Trophoblast cell (in vitro differentiated cells and primary cell): ENCODE measurements around the gene ATP8B3.

Experiments used
- DNase-seq, 2 donors: peaks; one replicate each; pipeline ENCODE4 v3.0.0-alpha.2; 2016
- H2AFZ ChIP-seq: 2 replicates; pipeline ENCODE4 v1.6.1; 2013; ENCODE audit warnings: low read length, moderate library complexity, mild to moderate bottlenecking; ENCODE audit not compliant: insufficient read depth, poor library complexity
- H2AK5ac ChIP-seq: 2 replicates; pipeline ENCODE4 v1.6.1; 2013; ENCODE audit warnings: mild to moderate bottlenecking, low read length
- H2BK120ac ChIP-seq: 2 replicates; pipeline ENCODE4 v1.6.1; 2013; ENCODE audit warnings: low read length, mild to moderate bottlenecking, moderate library complexity; ENCODE audit not compliant: insufficient read depth, poor library complexity
- H2BK12ac ChIP-seq: 2 replicates; pipeline ENCODE4 v1.6.1; 2013; ENCODE audit warnings: mild to moderate bottlenecking, low read length, moderate library complexity
- H2BK5ac ChIP-seq: 2 replicates; pipeline ENCODE4 v1.6.1; 2013; ENCODE audit warnings: low read length, low read depth, moderate library complexity, mild to moderate bottlenecking; ENCODE audit not compliant: poor library complexity
- H3K14ac ChIP-seq: 2 replicates; pipeline ENCODE4 v1.6.1; 2013; ENCODE audit warnings: mild to moderate bottlenecking, low read length
- H3K18ac ChIP-seq: 2 replicates; pipeline ENCODE4 v1.6.1; 2013; ENCODE audit warnings: mild to moderate bottlenecking, low read length
- H3K23ac ChIP-seq: 2 replicates; pipeline ENCODE4 v1.6.1; 2013; ENCODE audit warnings: low read length
- H3K27ac ChIP-seq: 2 replicates; pipeline ENCODE4 v1.5.1; 2013; ENCODE audit warnings: low read depth, mild to moderate bottlenecking, inconsistent platforms, low read length, moderate library complexity
- H3K27me3 ChIP-seq: 2 replicates; pipeline ENCODE4 v1.6.1; 2013; ENCODE audit warnings: inconsistent platforms, mild to moderate bottlenecking, low read length, moderate library complexity; ENCODE audit not compliant: insufficient read depth
- H3K36me3 ChIP-seq, 2 experiments: 1 replicate in 1 of 2; 2 replicates in 1 of 2; pipeline ENCODE4 v1.6.1; 2013; ENCODE audit warnings: low read length in 2 of 2, mild to moderate bottlenecking in 2 of 2, moderate library complexity in 1 of 2; ENCODE audit not compliant: insufficient read depth in 2 of 2, control insufficient read depth in 1 of 2
- H3K4ac ChIP-seq: 2 replicates; pipeline ENCODE4 v1.6.1; 2013; ENCODE audit warnings: low read depth, mild to moderate bottlenecking, low read length, moderate library complexity
- H3K4me1 ChIP-seq, 2 experiments: 1 replicate in 1 of 2; 2 replicates in 1 of 2; pipeline ENCODE4 v1.6.1; 2013; ENCODE audit warnings: low read length in 2 of 2, mild to moderate bottlenecking in 2 of 2, moderate library complexity in 1 of 2; ENCODE audit not compliant: insufficient read depth in 2 of 2, control insufficient read depth in 1 of 2
- H3K4me2 ChIP-seq: 2 replicates; pipeline ENCODE4 v1.6.1; 2013; ENCODE audit warnings: inconsistent platforms, mild to moderate bottlenecking, low read length, moderate library complexity
- H3K4me3 ChIP-seq: 2 replicates; pipeline ENCODE4 v1.5.1; 2013; ENCODE audit warnings: mild to moderate bottlenecking, low read depth, low read length, inconsistent platforms
- H3K79me1 ChIP-seq: one replicate; pipeline ENCODE4 v1.6.1; 2013; ENCODE audit warnings: low read length
- H3K79me2 ChIP-seq: 2 replicates; pipeline ENCODE4 v1.6.1; 2013; ENCODE audit warnings: low read length, mild to moderate bottlenecking; ENCODE audit not compliant: control insufficient read depth, insufficient read depth, poor library complexity
- H3K9ac ChIP-seq: 2 replicates; pipeline ENCODE4 v1.6.1; 2013; ENCODE audit warnings: mild to moderate bottlenecking, low read length
- H3K9me3 ChIP-seq: 2 replicates; pipeline ENCODE4 v1.6.1; 2013; ENCODE audit warnings: low read depth, mild to moderate bottlenecking, control low read depth, inconsistent platforms, low read length; ENCODE audit not compliant: insufficient read depth
- H4K12ac ChIP-seq: 2 replicates; pipeline ENCODE4 v1.6.1; 2013; ENCODE audit warnings: low read depth, mild to moderate bottlenecking, low read length, moderate library complexity
- H4K8ac ChIP-seq: 2 replicates; pipeline ENCODE4 v1.6.1; 2013; ENCODE audit warnings: low read depth, mild to moderate bottlenecking, low read length, moderate library complexity
- H4K91ac ChIP-seq: one replicate; pipeline ENCODE4 v1.6.1; 2013; ENCODE audit warnings: low read depth, mild to moderate bottlenecking, low read length, moderate library complexity
- WGBS: extraction: QIAGEN DNeasy Blood & Tissue Kit; methylation state at CpG from one replicate; pipeline ENCODE4 v1.1.7; 2013; ENCODE audit warnings: missing lambda C conversion rate; ENCODE audit not compliant: insufficient read length, insufficient coverage; ENCODE audit errors: extremely low coverage; 5-methylcytosine and 5-hydroxymethylcytosine counted together

ATP8B3 gene

GRCh38 chr19:1828279-1829238 lies 16.5 kb upstream of the ATP8B3 start:
- H3K4me3 ChIP-seq, result no peak overlapping the region
- H3K27ac ChIP-seq, result no peak overlapping the region
- no peak overlapping the region for H3K23ac ChIP-seq
- H3K4me2 ChIP-seq, result no peak overlapping the region
- H4K12ac ChIP-seq, result no peak overlapping the region
- no peak overlapping the region for H2BK12ac ChIP-seq
- no peak overlapping the region for H4K91ac ChIP-seq
- H3K18ac ChIP-seq, result no peak overlapping the region
- H3K79me2 ChIP-seq, result no peaks in the 10 kb centered on the region
- H3K9ac ChIP-seq, result no peak overlapping the region
- no peak overlapping the region for H2BK5ac ChIP-seq
- H3K36me3 ChIP-seq, result peaks cover 59% of the 10 kb centered on the region in 2 experiments
- H4K8ac ChIP-seq, result no peak overlapping the region
- no peaks in the 10 kb centered on the region for H3K4me1 ChIP-seq
- H3K4ac ChIP-seq, result no peak overlapping the region
- H3K79me1 ChIP-seq, result no peaks in the 10 kb centered on the region
- H3K14ac ChIP-seq, result no peak overlapping the region
- H3K9me3 ChIP-seq, result no peaks in the 10 kb centered on the region
- H2AK5ac ChIP-seq, result no peak overlapping the region
- no CpG with 5 or more reads among the region's 57 CpGs for WGBS
- no peak overlapping the region for H2BK120ac ChIP-seq
- H2AFZ ChIP-seq, result no peak overlapping the region
- no peaks in the 10 kb centered on the region for H3K27me3 ChIP-seq
- DNase-seq, result no peak

GRCh38 chr19:1827566-1828278 lies 15.6 kb upstream of the ATP8B3 start:
- Histone ChIP-seq H3K36me3 (peaks cover 63 to 68% of the 10 kb centered on the region in 2 experiments), H3K27me3 (no peaks in the 10 kb centered on the region), H2BK12ac (no peak overlapping the region), H3K23ac (no peak overlapping the region), H3K79me2 (no peaks in the 10 kb centered on the region), H2BK120ac (no peak overlapping the region), H3K4me1 (no peaks in the 10 kb centered on the region), H3K4me2 (no peak overlapping the region), H3K4ac (no peak overlapping the region), H3K27ac (no peak overlapping the region), H2BK5ac (no peak overlapping the region), H3K18ac (no peak overlapping the region), H3K14ac (no peak overlapping the region), H4K91ac (no peak overlapping the region), H2AFZ (no peak overlapping the region), H3K9ac (no peak overlapping the region), H3K79me1 (no peaks in the 10 kb centered on the region), H2AK5ac (no peak overlapping the region), H4K12ac (no peak overlapping the region), H4K8ac (no peak overlapping the region), H3K4me3 (no peak overlapping the region), H3K9me3 (no peaks in the 10 kb centered on the region)
- no CpG with 5 or more reads among the region's 41 CpGs for WGBS
- no peak for DNase-seq

- Histone ChIP-seq H3K4me2 (no peak overlapping the region), H3K14ac (no peak overlapping the region), H4K8ac (no peak overlapping the region), H2BK120ac (no peak overlapping the region), H3K27me3 (no peaks in the 10 kb centered on the region), H3K79me2 (no peaks in the 10 kb centered on the region), H3K4me3 (no peak overlapping the region), H2BK5ac (no peak overlapping the region), H3K23ac (no peak overlapping the region), H3K9ac (no peak overlapping the region), H2AK5ac (no peak overlapping the region), H3K4ac (no peak overlapping the region), H3K79me1 (no peaks in the 10 kb centered on the region), H2AFZ (no peak overlapping the region), H3K18ac (no peak overlapping the region), H3K36me3 (peaks cover 71 to 72% of the 10 kb centered on the region in 2 experiments), H3K4me1 (no peaks in the 10 kb centered on the region), H4K12ac (no peak overlapping the region), H3K9me3 (no peaks in the 10 kb centered on the region), H4K91ac (no peak overlapping the region), H2BK12ac (no peak overlapping the region), H3K27ac (no peak overlapping the region)
- DNase-seq, result no peak
- no CpG with 5 or more reads among the region's 63 CpGs for WGBS
Observed at GRCh38 chr19:1826557-1827521, 14.8 kb upstream of the ATP8B3 start.
